ENCODE data around the gene KCNN3.

KCNN3 gene

GRCh38 chr1:154788110-154788870 lies 81.8 kb downstream of the KCNN3 start:
- no peak overlapping the region for H3K4me3 ChIP-seq (ENCODE audit: low read depth in 1 of 5, low read length in 5 of 5)
- H3K36me3 ChIP-seq (ENCODE audit: control insufficient read depth in 5 of 5, insufficient read depth in 5 of 5, low read length in 5 of 5), result no peaks in the 10 kb centered on the region
- peaks cover 0 to 6% (median 0%) of the 10 kb centered on the region in 5 donors for H3K4me1 ChIP-seq (ENCODE audit: control insufficient read depth in 5 of 5, insufficient read depth in 5 of 5, low read length in 5 of 5)
- no peak overlapping the region for H3K9ac ChIP-seq (ENCODE audit: low read length in 5 of 5)
- H3K27ac ChIP-seq (ENCODE audit: low read depth, low read length), result no peak overlapping the region
- H3K9me3 ChIP-seq (ENCODE audit: control insufficient read depth in 5 of 5, low read length in 5 of 5), result no peaks in the 10 kb centered on the region
- peaks cover 3 to 17% (median 6%) of the 10 kb centered on the region in 5 donors for H3K27me3 ChIP-seq (ENCODE audit: control insufficient read depth in 5 of 5, insufficient read depth in 4 of 5, low read length in 5 of 5)

GRCh38 chr1:154786804-154787570 lies 83.1 kb downstream of the KCNN3 start:
- Histone ChIP-seq H3K27ac (ENCODE audit: low read depth, low read length) (no peak overlapping the region), H3K4me1 (ENCODE audit: control insufficient read depth in 5 of 5, insufficient read depth in 5 of 5, low read length in 5 of 5) (peaks cover 0 to 6% (median 0%) of the 10 kb centered on the region in 5 donors), H3K4me3 (ENCODE audit: low read depth in 1 of 5, low read length in 5 of 5) (no peak overlapping the region)

GRCh38 chr1:154784924-154785531 lies 85.1 kb downstream of the KCNN3 start:
- no peak overlapping the region for H3K9ac ChIP-seq (ENCODE audit: low read length in 5 of 5)
- H3K9me3 ChIP-seq (ENCODE audit: control insufficient read depth in 5 of 5, low read length in 5 of 5), result no peaks in the 10 kb centered on the region
- peaks cover under 1 to 8% (median 3%) of the 10 kb centered on the region in 5 donors for H3K27me3 ChIP-seq (ENCODE audit: control insufficient read depth in 5 of 5, insufficient read depth in 4 of 5, low read length in 5 of 5)
- H3K4me1 ChIP-seq (ENCODE audit: control insufficient read depth in 5 of 5, insufficient read depth in 5 of 5, low read length in 5 of 5), result no peaks in the 10 kb centered on the region
- no peak overlapping the region for H3K4me3 ChIP-seq (ENCODE audit: low read depth in 1 of 5, low read length in 5 of 5)
- no peaks in the 10 kb centered on the region for H3K36me3 ChIP-seq (ENCODE audit: control insufficient read depth in 5 of 5, insufficient read depth in 5 of 5, low read length in 5 of 5)
- no peak overlapping the region for H3K27ac ChIP-seq (ENCODE audit: low read depth, low read length)

More at GRCh38 chr1:154786804-154787570, 83.1 kb downstream of the KCNN3 start:
- Histone ChIP-seq H3K9ac (ENCODE audit: low read length in 5 of 5) (no peak overlapping the region), H3K9me3 (ENCODE audit: control insufficient read depth in 5 of 5, low read length in 5 of 5) (no peaks in the 10 kb centered on the region), H3K36me3 (ENCODE audit: control insufficient read depth in 5 of 5, insufficient read depth in 5 of 5, low read length in 5 of 5) (no peaks in the 10 kb centered on the region), H3K27me3 (ENCODE audit: control insufficient read depth in 5 of 5, insufficient read depth in 4 of 5, low read length in 5 of 5) (peaks cover 3 to 16% (median 6%) of the 10 kb centered on the region in 5 donors)

- Histone ChIP-seq H3K36me3 (ENCODE audit: control insufficient read depth in 5 of 5, insufficient read depth in 5 of 5, low read length in 5 of 5) (no peaks in the 10 kb centered on the region), H3K4me3 (ENCODE audit: low read depth in 1 of 5, low read length in 5 of 5) (no peak overlapping the region), H3K4me1 (ENCODE audit: control insufficient read depth in 5 of 5, insufficient read depth in 5 of 5, low read length in 5 of 5) (no peaks in the 10 kb centered on the region), H3K9ac (ENCODE audit: low read length in 5 of 5) (no peak overlapping the region), H3K9me3 (ENCODE audit: control insufficient read depth in 5 of 5, low read length in 5 of 5) (peaks cover 0 to 2% (median 0%) of the 10 kb centered on the region in 5 donors), H3K27me3 (ENCODE audit: control insufficient read depth in 5 of 5, insufficient read depth in 4 of 5, low read length in 5 of 5) (peaks cover 0 to 6% (median 3%) of the 10 kb centered on the region in 5 donors), H3K27ac (ENCODE audit: low read depth, low read length) (no peak overlapping the region)
Measured at GRCh38 chr1:154784416-154784815, 85.7 kb downstream of the KCNN3 start.

GRCh38 chr1:154783976-154784375 lies 86.1 kb downstream of the KCNN3 start:
- peaks cover 0 to 6% (median 3%) of the 10 kb centered on the region in 5 donors for H3K9me3 ChIP-seq (ENCODE audit: control insufficient read depth in 5 of 5, low read length in 5 of 5)
- H3K4me3 ChIP-seq (ENCODE audit: low read depth in 1 of 5, low read length in 5 of 5), result no peak overlapping the region
- H3K27ac ChIP-seq (ENCODE audit: low read depth, low read length), result no peak overlapping the region
- no peaks in the 10 kb centered on the region for H3K4me1 ChIP-seq (ENCODE audit: control insufficient read depth in 5 of 5, insufficient read depth in 5 of 5, low read length in 5 of 5)
- H3K36me3 ChIP-seq (ENCODE audit: control insufficient read depth in 5 of 5, insufficient read depth in 5 of 5, low read length in 5 of 5), result no peaks in the 10 kb centered on the region
- H3K27me3 ChIP-seq (ENCODE audit: control insufficient read depth in 5 of 5, insufficient read depth in 4 of 5, low read length in 5 of 5), result peaks cover 0 to 3% (median 2%) of the 10 kb centered on the region in 5 donors
- no peak overlapping the region for H3K9ac ChIP-seq (ENCODE audit: low read length in 5 of 5)

- Histone ChIP-seq H3K4me1 (ENCODE audit: control insufficient read depth in 5 of 5, insufficient read depth in 5 of 5, low read length in 5 of 5) (no peaks in the 10 kb centered on the region), H3K27me3 (ENCODE audit: control insufficient read depth in 5 of 5, insufficient read depth in 4 of 5, low read length in 5 of 5) (peaks cover 0 to 7% (median 2%) of the 10 kb centered on the region in 5 donors), H3K36me3 (ENCODE audit: control insufficient read depth in 5 of 5, insufficient read depth in 5 of 5, low read length in 5 of 5) (no peaks in the 10 kb centered on the region), H3K4me3 (ENCODE audit: low read depth in 1 of 5, low read length in 5 of 5) (no peak overlapping the region), H3K27ac (ENCODE audit: low read depth, low read length) (no peak overlapping the region), H3K9ac (ENCODE audit: low read length in 5 of 5) (no peak overlapping the region), H3K9me3 (ENCODE audit: control insufficient read depth in 5 of 5, low read length in 5 of 5) (peaks cover 0 to 10% (median 6%) of the 10 kb centered on the region in 5 donors)
Measured at GRCh38 chr1:154780541-154780940, 89.5 kb downstream of the KCNN3 start.

GRCh38 chr1:154779551-154780189 lies 90.4 kb downstream of the KCNN3 start:
- Histone ChIP-seq H3K27ac (ENCODE audit: low read depth, low read length) (no peak overlapping the region), H3K9me3 (ENCODE audit: control insufficient read depth in 5 of 5, low read length in 5 of 5) (peaks cover 0 to 10% (median 6%) of the 10 kb centered on the region in 5 donors), H3K4me3 (ENCODE audit: low read depth in 1 of 5, low read length in 5 of 5) (no peak overlapping the region)

GRCh38 chr1:154778944-154779343 lies 91.1 kb downstream of the KCNN3 start:
- Histone ChIP-seq H3K27me3 (ENCODE audit: control insufficient read depth in 5 of 5, insufficient read depth in 4 of 5, low read length in 5 of 5) (peaks cover 0 to 5% (median 2%) of the 10 kb centered on the region in 5 donors), H3K27ac (ENCODE audit: low read depth, low read length) (no peak overlapping the region), H3K4me3 (ENCODE audit: low read depth in 1 of 5, low read length in 5 of 5) (no peak overlapping the region), H3K9ac (ENCODE audit: low read length in 5 of 5) (no peak overlapping the region), H3K4me1 (ENCODE audit: control insufficient read depth in 5 of 5, insufficient read depth in 5 of 5, low read length in 5 of 5) (no peaks in the 10 kb centered on the region), H3K9me3 (ENCODE audit: control insufficient read depth in 5 of 5, low read length in 5 of 5) (peaks cover 0 to 10% (median 6%) of the 10 kb centered on the region in 5 donors), H3K36me3 (ENCODE audit: control insufficient read depth in 5 of 5, insufficient read depth in 5 of 5, low read length in 5 of 5) (no peaks in the 10 kb centered on the region)

More at GRCh38 chr1:154779551-154780189, 90.4 kb downstream of the KCNN3 start:
- peaks cover 0 to 7% (median 2%) of the 10 kb centered on the region in 5 donors for H3K27me3 ChIP-seq (ENCODE audit: control insufficient read depth in 5 of 5, insufficient read depth in 4 of 5, low read length in 5 of 5)
- no peaks in the 10 kb centered on the region for H3K36me3 ChIP-seq (ENCODE audit: control insufficient read depth in 5 of 5, insufficient read depth in 5 of 5, low read length in 5 of 5)
- no peak overlapping the region for H3K9ac ChIP-seq (ENCODE audit: low read length in 5 of 5)
- H3K4me1 ChIP-seq (ENCODE audit: control insufficient read depth in 5 of 5, insufficient read depth in 5 of 5, low read length in 5 of 5), result no peaks in the 10 kb centered on the region

GRCh38 chr1:154778275-154778674 lies 91.8 kb downstream of the KCNN3 start:
- Histone ChIP-seq H3K9me3 (ENCODE audit: control insufficient read depth in 5 of 5, low read length in 5 of 5) (peaks cover 0 to 10% (median 6%) of the 10 kb centered on the region in 5 donors), H3K27ac (ENCODE audit: low read depth, low read length) (no peak overlapping the region), H3K4me3 (ENCODE audit: low read depth in 1 of 5, low read length in 5 of 5) (peak overlapping the region in 1 of 5 donors; percentile 3), H3K36me3 (ENCODE audit: control insufficient read depth in 5 of 5, insufficient read depth in 5 of 5, low read length in 5 of 5) (no peaks in the 10 kb centered on the region), H3K9ac (ENCODE audit: low read length in 5 of 5) (no peak overlapping the region), H3K4me1 (ENCODE audit: control insufficient read depth in 5 of 5, insufficient read depth in 5 of 5, low read length in 5 of 5) (no peaks in the 10 kb centered on the region), H3K27me3 (ENCODE audit: control insufficient read depth in 5 of 5, insufficient read depth in 4 of 5, low read length in 5 of 5) (peaks cover 0 to 6% (median 5%) of the 10 kb centered on the region in 5 donors)

Measured in subcutaneous abdominal adipose tissue (tissue), 5 donors.